BJ (cell line): ENCODE measurements around the gene AMOTL1. TPM values are rescaled to one million over a fixed set of nuclear protein-coding genes. Genes with fewer than 3 reads are reported as not detected.

Experiments
- CTCF ChIA-PET: fragments of 350-600 bp; formaldehyde crosslinking; extraction: SDS; loops from one replicate; lab custom pipeline; 2021; ENCODE audit warnings: antibody characterized with exemption, inconsistent platforms; lab: Yijun Ruan, JAX
- POLR2A ChIA-PET: fragments of 300-600 bp; sonication (Branson Sonifier 250); formaldehyde crosslinking; extraction: SDS; loops from one replicate; lab custom pipeline; 2021; ENCODE audit warnings: antibody characterized with exemption; lab: Charles Lee
- DNase-seq: peaks from one replicate; pipeline ENCODE4 v3.0.0-alpha.2; 2011; ENCODE audit warnings: low read depth
- H3K27me3 ChIP-seq: 2 replicates; pipeline ENCODE4 v1.6.0; 2011; ENCODE audit warnings: low read length; ENCODE audit not compliant: control insufficient read depth, insufficient read depth
- H3K36me3 ChIP-seq: 2 replicates; pipeline ENCODE4 v1.5.1; 2011; ENCODE audit warnings: low read length; ENCODE audit not compliant: control insufficient read depth, insufficient read depth
- H3K4me3 ChIP-seq: 2 replicates; pipeline ENCODE4 v1.5.1; 2011; ENCODE audit warnings: low read depth, mild to moderate bottlenecking, control low read depth, low read length
- polyA plus RNA-seq: library from polyadenylated mRNA; depleted of rRNA; stranded (reverse); fragments of >200 nt; gene quantifications from 2 replicates; pipeline ENCODE4 v1.2.3, GENCODE V29; 2011
- TF ChIP-seq, protein P1 (sequence below): IDR thresholded peaks from 2 replicates; pipeline ENCODE4 v1.5.1; 2011; ENCODE audit warnings: low read depth, mild to moderate bottlenecking, control low read depth, inconsistent platforms, low read length, moderate library complexity; ENCODE audit not compliant: insufficient read depth

AMOTL1 gene
- polyA plus RNA-seq, 1 experiment, result 25.5 TPM

DNA sequence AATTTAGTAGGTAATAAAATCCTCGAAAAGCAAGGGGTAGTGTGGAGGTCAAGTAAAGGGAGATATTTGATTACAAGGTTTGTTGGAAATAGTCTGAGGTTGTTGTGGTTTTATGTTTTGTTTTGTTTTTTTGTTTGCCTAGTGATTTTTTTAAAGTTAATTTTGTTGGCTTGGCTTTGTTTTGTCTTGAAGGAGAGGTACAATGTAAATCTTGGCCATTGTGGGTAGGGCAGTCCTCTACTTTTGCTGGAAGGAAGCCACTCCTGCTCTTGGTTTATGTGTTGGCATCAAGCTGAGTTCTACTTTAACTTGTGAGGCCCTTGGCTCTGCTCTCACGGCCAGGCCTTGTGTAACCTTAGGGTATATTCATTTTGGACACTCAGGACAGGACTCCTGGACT lies 3.2 kb downstream of the AMOTL1 start:
- ChIA-PET CTCF (interaction anchor here (0.7 kb wide), 1 partner anchor 149 kb away, joined by 3 read pairs; no protein-coding TSS in a partner anchor), POLR2A (no interaction called here)
- Histone ChIP-seq H3K36me3 (no peaks in the 10 kb centered on the region), H3K4me3 (no peak overlapping the region), H3K27me3 (no peaks in the 10 kb centered on the region)
- no peak for DNase-seq
- TF ChIP-seq, protein P1, sequence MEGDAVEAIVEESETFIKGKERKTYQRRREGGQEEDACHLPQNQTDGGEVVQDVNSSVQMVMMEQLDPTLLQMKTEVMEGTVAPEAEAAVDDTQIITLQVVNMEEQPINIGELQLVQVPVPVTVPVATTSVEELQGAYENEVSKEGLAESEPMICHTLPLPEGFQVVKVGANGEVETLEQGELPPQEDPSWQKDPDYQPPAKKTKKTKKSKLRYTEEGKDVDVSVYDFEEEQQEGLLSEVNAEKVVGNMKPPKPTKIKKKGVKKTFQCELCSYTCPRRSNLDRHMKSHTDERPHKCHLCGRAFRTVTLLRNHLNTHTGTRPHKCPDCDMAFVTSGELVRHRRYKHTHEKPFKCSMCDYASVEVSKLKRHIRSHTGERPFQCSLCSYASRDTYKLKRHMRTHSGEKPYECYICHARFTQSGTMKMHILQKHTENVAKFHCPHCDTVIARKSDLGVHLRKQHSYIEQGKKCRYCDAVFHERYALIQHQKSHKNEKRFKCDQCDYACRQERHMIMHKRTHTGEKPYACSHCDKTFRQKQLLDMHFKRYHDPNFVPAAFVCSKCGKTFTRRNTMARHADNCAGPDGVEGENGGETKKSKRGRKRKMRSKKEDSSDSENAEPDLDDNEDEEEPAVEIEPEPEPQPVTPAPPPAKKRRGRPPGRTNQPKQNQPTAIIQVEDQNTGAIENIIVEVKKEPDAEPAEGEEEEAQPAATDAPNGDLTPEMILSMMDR, result no peak

DNA sequence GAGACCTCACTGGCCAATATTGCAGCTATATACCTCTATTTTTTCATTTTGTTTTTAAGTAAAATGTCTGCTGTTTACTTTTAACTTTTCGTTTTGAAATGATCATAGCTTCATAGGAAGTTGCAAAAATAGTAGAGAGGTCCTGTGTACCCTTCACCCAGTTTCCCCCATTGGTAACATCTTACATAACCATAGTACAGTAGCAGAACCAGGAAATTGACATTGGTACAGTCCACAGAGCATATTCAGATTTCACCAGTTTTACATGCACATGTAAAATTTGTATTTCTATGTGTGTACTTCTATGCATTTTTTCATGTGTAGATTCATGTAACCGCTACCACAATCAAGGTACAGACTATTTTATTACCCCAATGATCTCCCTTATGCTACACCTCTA lies 3.8 kb downstream of the AMOTL1 start:
- Histone ChIP-seq H3K27me3 (no peaks in the 10 kb centered on the region), H3K4me3 (no peak overlapping the region), H3K36me3 (no peaks in the 10 kb centered on the region)
- ChIA-PET POLR2A (no interaction called here), CTCF (interaction anchor here (0.7 kb wide), 1 partner anchor 149 kb away, joined by 3 read pairs; no protein-coding TSS in a partner anchor)
- no peak for DNase-seq
- TF ChIP-seq, protein P1, result no peak

GRCh38 chr11:94773842-94774241 lies 5.7 kb downstream of the AMOTL1 start:
- no peak for DNase-seq
- CTCF ChIA-PET, result interaction anchor here (1.0 to 1.3 kb wide), 2 partner anchors 21 to 294 kb away, joined by 3 to 4 read pairs; no protein-coding TSS in a partner anchor
- Histone ChIP-seq H3K36me3 (no peaks in the 10 kb centered on the region), H3K27me3 (no peaks in the 10 kb centered on the region), H3K4me3 (no peak overlapping the region)
- TF ChIP-seq, protein P1, result no peak
- POLR2A ChIA-PET, result no interaction called here

GRCh38 chr11:94774345-94774744 lies 6.2 kb downstream of the AMOTL1 start:
- no peak for DNase-seq
- CTCF ChIA-PET, result interaction anchor here (1.0 to 1.3 kb wide), 2 partner anchors 20 to 35 kb away, joined by 3 to 4 read pairs; no protein-coding TSS in a partner anchor
- Histone ChIP-seq H3K27me3 (no peaks in the 10 kb centered on the region), H3K36me3 (no peaks in the 10 kb centered on the region), H3K4me3 (no peak overlapping the region)
- POLR2A ChIA-PET, result no interaction called here
- TF ChIP-seq, protein P1, result no peak

DNA sequence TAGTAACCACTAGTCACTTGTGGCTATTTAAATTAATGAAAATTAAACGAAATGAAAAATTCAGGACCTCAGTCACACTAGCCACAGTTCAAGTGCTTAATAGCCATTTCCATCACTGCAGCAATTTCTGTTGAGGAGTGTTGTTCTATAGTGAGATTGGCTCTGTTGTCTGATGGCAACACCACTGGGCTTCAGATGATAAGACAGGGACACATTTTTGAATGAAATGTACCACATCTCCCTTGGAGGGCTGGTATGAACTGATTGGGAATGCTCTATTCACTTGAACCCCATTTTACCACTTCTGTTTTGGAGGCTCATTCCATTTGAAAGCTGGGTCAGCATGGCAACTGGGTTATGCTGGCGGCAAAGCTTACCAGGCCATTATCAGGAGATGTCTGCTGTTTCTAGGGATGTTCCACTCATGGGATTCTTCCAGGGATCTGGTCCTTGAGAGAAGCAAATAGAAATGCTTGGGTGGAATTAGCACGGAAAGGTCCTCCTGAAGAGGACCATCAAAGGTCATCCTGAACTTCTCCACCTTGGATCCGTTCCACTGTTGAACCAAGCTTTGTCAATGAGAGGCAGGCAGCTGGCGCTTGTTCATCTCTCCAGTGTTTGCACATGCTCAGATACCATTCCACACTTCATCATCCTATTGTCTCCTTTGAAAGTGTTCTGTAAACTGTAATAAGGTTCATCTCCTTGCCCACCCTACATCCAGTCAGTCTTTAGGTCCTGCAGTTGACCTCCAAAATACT lies 7.6 kb downstream of the AMOTL1 start:
- ChIA-PET POLR2A (no interaction called here), CTCF (interaction anchor here (0.7 to 1.6 kb wide), 6 partner anchors 9 to 152 kb away, joined by 3 to 8 read pairs (median 3); no protein-coding TSS in a partner anchor)

More for the DNA sequence above, 7.6 kb downstream of the AMOTL1 start:
- H3K27me3 ChIP-seq, result no peaks in the 10 kb centered on the region
- DNase-seq, result no peak
- H3K36me3 ChIP-seq, result no peaks in the 10 kb centered on the region
- TF ChIP-seq, protein P1, result no peak
- H3K4me3 ChIP-seq, result no peak overlapping the region
